A549 treated with CORT108297 at 1 μM for 4 hours (cell line): ENCODE data around the gene NDP. TPM values are rescaled to one million over a fixed set of nuclear protein-coding genes. Genes with fewer than 3 reads are reported as not detected.

Source experiments
- total RNA-seq: library from RNA; stranded (reverse); fragments of 200-300 nt; extraction: Qiagen RNA extraction; gene quantifications from 5 replicates; pipeline ENCODE4 v1.2.3, GENCODE V29; 2022

The NDP gene, protein sequence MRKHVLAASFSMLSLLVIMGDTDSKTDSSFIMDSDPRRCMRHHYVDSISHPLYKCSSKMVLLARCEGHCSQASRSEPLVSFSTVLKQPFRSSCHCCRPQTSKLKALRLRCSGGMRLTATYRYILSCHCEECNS
- total RNA-seq = not detected in 5 replicates

DNA sequence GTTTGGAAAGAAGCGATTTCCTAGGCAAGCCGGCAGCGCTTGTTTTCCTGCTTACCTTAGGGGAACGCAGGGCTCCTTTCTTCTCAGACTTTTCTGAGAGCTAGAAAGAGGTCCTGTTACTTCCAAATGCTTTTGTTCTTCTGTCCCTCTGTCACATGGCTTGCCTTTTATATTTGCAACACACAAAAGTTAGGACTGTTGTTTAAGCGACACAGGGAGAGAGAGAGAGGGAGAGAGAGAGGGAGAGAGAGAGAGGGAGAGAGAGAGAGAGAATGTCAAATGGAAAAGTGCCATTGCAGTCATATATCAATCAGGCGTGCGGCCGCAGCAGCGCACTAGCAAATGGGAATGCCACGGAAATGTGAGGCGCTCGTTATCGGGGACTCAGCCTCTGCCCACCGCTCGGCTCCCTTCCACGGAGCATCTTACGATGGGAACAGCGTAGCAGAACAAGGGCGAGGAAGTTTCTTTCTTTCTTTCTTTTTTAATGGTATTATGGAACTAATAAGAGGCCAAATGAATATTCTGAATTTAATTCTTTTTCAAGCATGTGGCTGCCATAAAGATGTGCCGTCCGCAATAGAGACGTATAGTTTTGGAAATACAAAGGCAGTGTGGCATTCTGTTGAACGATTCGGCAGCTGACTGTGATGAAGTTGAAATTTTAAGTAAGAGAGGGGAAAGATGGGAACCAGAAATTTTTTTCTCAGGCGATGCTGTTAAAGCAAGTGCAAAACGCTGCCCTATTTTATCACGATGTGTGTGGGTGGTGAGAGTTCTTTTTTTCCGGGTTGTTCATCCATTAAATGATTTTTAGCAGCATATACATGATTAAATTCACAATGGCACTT, at the start of gene NDP:
TSS of gene NDP (minus strand) at position 142 of the 851 bp plus-strand sequence. CDS start 14,745 bp downstream, outside the sequence.

Other genes with a start within 250 kb of the NDP start
- 0.09 to 0.24 TPM (median 0.16 TPM) in 5 replicates for gene MAOB, start 90.9 kb downstream of the NDP start, total RNA-seq